ENCODE results near the gene GPR31. TPM values are rescaled to one million over a fixed set of nuclear protein-coding genes. Genes with fewer than 3 reads are reported as not detected.
"Not testable (repeated sequence)": the region's sequence is repeated elsewhere in the genome, so short reads cannot be mapped to it uniquely, and the experiment has no call there.

The GPR31 gene
- total RNA-seq, 1 experiment from 2014 or later: not detected

GRCh38 chr6:167169867-167170266 is 12.1 kb upstream of the GPR31 start:
- H3K36me3 ChIP-seq (ENCODE audit: low read depth); DNase-seq; H3K9me3 ChIP-seq (ENCODE audit: insufficient read depth, low read depth); POLR2A ChIA-PET (ENCODE audit: unreplicated experiment); H2AFZ ChIP-seq; intact Hi-C loops (cut with micrococcal nuclease; ENCODE audit: unreplicated experiment); H3K27ac ChIP-seq; H3K4me3 ChIP-seq; BruUV-seq (replicated peaks); H3K9me2 ChIP-seq (ENCODE audit: insufficient read depth); H3K4me1 ChIP-seq (replicated peaks; ENCODE audit: insufficient read depth); CTCF ChIA-PET; H3K4me2 ChIP-seq; H4K20me1 ChIP-seq (ENCODE audit: insufficient read depth); H3F3A ChIP-seq (ENCODE audit: insufficient read depth, low read depth); H3K79me2 ChIP-seq (ENCODE audit: low read depth): not testable (repeated sequence)
- H3K27me3 ChIP-seq (ENCODE audit: insufficient read depth, low read depth): peaks cover 50% of the 10 kb centered on the region

GRCh38 chr6:167168296-167168695 is 10.5 kb upstream of the GPR31 start:
- H3K4me1 ChIP-seq (replicated peaks; ENCODE audit: insufficient read depth); H4K20me1 ChIP-seq (ENCODE audit: insufficient read depth); CTCF ChIA-PET; H3K4me2 ChIP-seq; H2AFZ ChIP-seq; H3F3A ChIP-seq (ENCODE audit: insufficient read depth, low read depth); DNase-seq; H3K79me2 ChIP-seq (ENCODE audit: low read depth); POLR2A ChIA-PET (ENCODE audit: unreplicated experiment); H3K36me3 ChIP-seq (ENCODE audit: low read depth); intact Hi-C loops (cut with micrococcal nuclease; ENCODE audit: unreplicated experiment); H3K4me3 ChIP-seq; BruUV-seq (replicated peaks); H3K9me2 ChIP-seq (ENCODE audit: insufficient read depth); H3K27ac ChIP-seq; H3K9me3 ChIP-seq (ENCODE audit: insufficient read depth, low read depth): not testable (repeated sequence)
- peaks cover 66% of the 10 kb centered on the region for H3K27me3 ChIP-seq (ENCODE audit: insufficient read depth, low read depth)

GRCh38 chr6:167167699-167168098 is 9.9 kb upstream of the GPR31 start:
- H3K4me2 ChIP-seq; H3K79me2 ChIP-seq (ENCODE audit: low read depth); H3K4me1 ChIP-seq (replicated peaks; ENCODE audit: insufficient read depth); H2AFZ ChIP-seq; H3K9me2 ChIP-seq (ENCODE audit: insufficient read depth); H3K36me3 ChIP-seq (ENCODE audit: low read depth); DNase-seq; CTCF ChIA-PET; POLR2A ChIA-PET (ENCODE audit: unreplicated experiment); H3K4me3 ChIP-seq; intact Hi-C loops (cut with micrococcal nuclease; ENCODE audit: unreplicated experiment); H3F3A ChIP-seq (ENCODE audit: insufficient read depth, low read depth); BruUV-seq (replicated peaks); H3K27ac ChIP-seq; H3K9me3 ChIP-seq (ENCODE audit: insufficient read depth, low read depth); H4K20me1 ChIP-seq (ENCODE audit: insufficient read depth): not testable (repeated sequence)
- peaks cover 67% of the 10 kb centered on the region for H3K27me3 ChIP-seq (ENCODE audit: insufficient read depth, low read depth)

- BruUV-seq (replicated peaks): no TSS peak
- TF ChIP-seq EZH2 (IDR thresholded peaks at IDR 0.05; ENCODE audit: low read depth) (no peak), CTCF (conservative IDR thresholded peaks at IDR 0.05) (no peak)
- Histone ChIP-seq H3K4me2 (no peak overlapping the region), H3K4me3 (no peak overlapping the region), H3K36me3 (ENCODE audit: low read depth) (no peaks in the 10 kb centered on the region), H3K27ac (no peak overlapping the region), H3K4me1 (replicated peaks; ENCODE audit: insufficient read depth) (no peaks in the 10 kb centered on the region), H2AFZ (no peak overlapping the region), H3K79me2 (ENCODE audit: low read depth) (no peaks in the 10 kb centered on the region), H3F3A (ENCODE audit: insufficient read depth, low read depth) (no peaks in the 10 kb centered on the region), H3K9me2 (ENCODE audit: insufficient read depth) (no peaks in the 10 kb centered on the region), H4K20me1 (ENCODE audit: insufficient read depth) (no peaks in the 10 kb centered on the region), H3K9me3 (ENCODE audit: insufficient read depth, low read depth) (no peaks in the 10 kb centered on the region), H3K27me3 (ENCODE audit: insufficient read depth, low read depth) (peaks cover 68% of the 10 kb centered on the region)
- CTCF ChIA-PET: no interaction called here
- intact Hi-C loops (cut with micrococcal nuclease; ENCODE audit: unreplicated experiment): no loop called here
- POLR2A ChIA-PET (ENCODE audit: unreplicated experiment): no interaction called here
- DNase-seq: no peak
Measured at GRCh38 chr6:167165858-167166471, 8.2 kb upstream of the GPR31 start.
